Measurements from ENCODE around the gene SP2.

DNA sequence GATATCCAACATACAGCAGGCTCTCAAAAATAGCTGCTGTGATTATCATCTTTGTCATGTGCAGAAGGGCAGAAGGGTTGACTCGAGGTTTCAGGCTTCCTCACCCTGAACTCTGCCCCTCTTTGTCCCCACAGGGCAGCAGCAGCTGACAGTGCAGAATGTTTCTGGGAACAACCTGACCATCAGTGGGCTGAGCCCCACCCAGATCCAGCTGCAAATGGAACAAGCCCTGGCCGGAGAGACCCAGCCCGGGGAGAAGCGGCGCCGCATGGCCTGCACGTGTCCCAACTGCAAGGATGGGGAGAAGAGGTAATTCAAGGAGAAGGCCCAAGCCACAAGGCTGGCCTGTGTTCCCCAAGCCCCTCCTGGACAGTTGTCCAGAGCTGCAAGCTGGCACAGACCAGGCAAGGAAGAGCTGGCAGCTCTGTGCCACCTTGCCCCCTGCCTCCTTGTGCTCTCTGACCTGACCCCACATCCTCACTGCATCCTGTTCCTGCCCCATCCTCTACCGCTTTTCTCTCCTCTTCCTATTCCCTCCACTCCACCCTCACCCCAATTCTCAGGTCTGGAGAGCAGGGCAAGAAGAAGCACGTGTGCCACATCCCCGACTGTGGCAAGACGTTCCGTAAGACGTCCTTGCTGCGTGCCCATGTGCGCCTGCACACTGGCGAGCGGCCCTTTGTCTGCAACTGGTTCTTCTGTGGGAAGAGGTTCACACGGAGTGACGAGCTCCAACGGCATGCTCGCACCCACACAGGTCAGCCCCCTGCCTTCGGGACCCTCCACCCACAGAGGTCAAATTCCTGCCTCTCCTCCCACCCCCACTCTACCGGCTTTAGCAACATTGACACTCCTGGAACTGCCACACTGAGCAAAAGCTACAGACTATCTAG lies 29.0 kb downstream of the SP2 start:
- TF ChIP-seq, protein P1, sequence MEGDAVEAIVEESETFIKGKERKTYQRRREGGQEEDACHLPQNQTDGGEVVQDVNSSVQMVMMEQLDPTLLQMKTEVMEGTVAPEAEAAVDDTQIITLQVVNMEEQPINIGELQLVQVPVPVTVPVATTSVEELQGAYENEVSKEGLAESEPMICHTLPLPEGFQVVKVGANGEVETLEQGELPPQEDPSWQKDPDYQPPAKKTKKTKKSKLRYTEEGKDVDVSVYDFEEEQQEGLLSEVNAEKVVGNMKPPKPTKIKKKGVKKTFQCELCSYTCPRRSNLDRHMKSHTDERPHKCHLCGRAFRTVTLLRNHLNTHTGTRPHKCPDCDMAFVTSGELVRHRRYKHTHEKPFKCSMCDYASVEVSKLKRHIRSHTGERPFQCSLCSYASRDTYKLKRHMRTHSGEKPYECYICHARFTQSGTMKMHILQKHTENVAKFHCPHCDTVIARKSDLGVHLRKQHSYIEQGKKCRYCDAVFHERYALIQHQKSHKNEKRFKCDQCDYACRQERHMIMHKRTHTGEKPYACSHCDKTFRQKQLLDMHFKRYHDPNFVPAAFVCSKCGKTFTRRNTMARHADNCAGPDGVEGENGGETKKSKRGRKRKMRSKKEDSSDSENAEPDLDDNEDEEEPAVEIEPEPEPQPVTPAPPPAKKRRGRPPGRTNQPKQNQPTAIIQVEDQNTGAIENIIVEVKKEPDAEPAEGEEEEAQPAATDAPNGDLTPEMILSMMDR (IDR thresholded peaks at IDR 0.05), result no peak
- TF ChIP-seq EZH2phosphoT487 (IDR thresholded peaks at IDR 0.05) (no peak), EZH2 (IDR thresholded peaks at IDR 0.05) (no peak)

All from neural progenitor cell (in vitro differentiated cells).